HFFc6 (cell line): ENCODE results near the gene IL1RL2. TPM values are rescaled to one million over a fixed set of nuclear protein-coding genes. Genes with fewer than 3 reads are reported as not detected.

Source experiments
- DNase-seq: peaks from one replicate; pipeline ENCODE4 v3.0.0-alpha.2; 2018
- H3K27ac Mint-ChIP-seq: 2 replicates; pipeline ENCODE4 v1.8.0; 2020; ENCODE audit warnings: mild to moderate bottlenecking, mixed read lengths
- H3K27me3 Mint-ChIP-seq: 2 replicates; pipeline ENCODE4 v1.8.0; 2021; ENCODE audit warnings: mild to moderate bottlenecking, moderate library complexity, mixed read lengths; ENCODE audit not compliant: insufficient read depth
- H3K36me3 Mint-ChIP-seq: 2 replicates; pipeline ENCODE4 v1.8.0; 2021; ENCODE audit warnings: low read depth, mixed read lengths
- H3K4me1 Mint-ChIP-seq: 2 replicates; pipeline ENCODE4 v1.8.0; 2020; ENCODE audit warnings: low read depth, mixed read lengths
- H3K4me3 Mint-ChIP-seq: 2 replicates; pipeline ENCODE4 v1.8.0; 2020; ENCODE audit warnings: mild to moderate bottlenecking, moderate library complexity, mixed read lengths
- H3K9me3 Mint-ChIP-seq: 2 replicates; pipeline ENCODE4 v1.8.0; 2020; ENCODE audit warnings: mild to moderate bottlenecking, mixed read lengths
- CTCF ChIP-seq: fragments of 200-600 bp; sonication (generic); IDR thresholded peaks from 2 replicates; pipeline ENCODE4 v1.5.0; 2021; ENCODE audit warnings: antibody characterized with exemption, mild to moderate bottlenecking
- total RNA-seq, 6 experiments: library from RNA; stranded (reverse); fragmentation: NEBNext Ultra II Directional; extraction: Animal tissue kit (Norgen Biotek cat#: 25700); gene quantifications; 2 replicates in 1 of 6; 3 replicates in 5 of 6; pipeline ENCODE4 v1.2.3, GENCODE V29; 2021

The IL1RL2 gene
- total RNA-seq, 6 experiments from 2014 or later, result not detected

- peak; percentile 4 for DNase-seq
- Mint-ChIP-seq H3K4me3 (no peak overlapping the region), H3K36me3 (0 out of 2 replicates have a peak, but pooled peaks cover 3% of the 10 kb centered on the region), H3K4me1 (peaks cover 15% of the 10 kb centered on the region), H3K9me3 (no peaks in the 10 kb centered on the region), H3K27me3 (peaks cover 8% of the 10 kb centered on the region; the same call in 1 of the 2 replicates), H3K27ac (no peak overlapping the region)
- TF ChIP-seq CTCF, result peak; percentile 80
Measured at GRCh38 chr2:102185347-102185746, 1.5 kb upstream of the IL1RL2 start.

- H3K4me3 Mint-ChIP-seq, result peak overlapping the region; percentile 68
- peaks cover 6% of the 10 kb centered on the region; the same call in 1 of the 2 replicates for H3K27me3 Mint-ChIP-seq
- TF ChIP-seq CTCF, result no peak; the same call in 1 of the 2 replicates
- H3K4me1 Mint-ChIP-seq, result peaks cover 27% of the 10 kb centered on the region
- no peak for DNase-seq
- 0 out of 2 replicates have a peak overlapping the region, but pooled peaks have one; percentile 13 for H3K27ac Mint-ChIP-seq
- H3K36me3 Mint-ChIP-seq, result 0 out of 2 replicates have a peak, but pooled peaks cover 3% of the 10 kb centered on the region
- no peaks in the 10 kb centered on the region for H3K9me3 Mint-ChIP-seq
Measured at GRCh38 chr2:102187496-102188150, 800 bp downstream of the IL1RL2 start.

GRCh38 chr2:102190430-102191107 is 3.7 kb downstream of the IL1RL2 start:
- Mint-ChIP-seq H3K4me3 (no peak overlapping the region), H3K27ac (no peak overlapping the region), H3K9me3 (no peaks in the 10 kb centered on the region), H3K36me3 (0 out of 2 replicates have a peak, but pooled peaks cover 3% of the 10 kb centered on the region), H3K4me1 (peaks cover 31% of the 10 kb centered on the region), H3K27me3 (peaks cover 7% of the 10 kb centered on the region; the same call in 1 of the 2 replicates)
- no peak for DNase-seq
- TF ChIP-seq CTCF, result no peak

GRCh38 chr2:102191501-102191900 is 4.7 kb downstream of the IL1RL2 start:
- Mint-ChIP-seq H3K27ac (no peak overlapping the region), H3K27me3 (peaks cover 7% of the 10 kb centered on the region; the same call in 1 of the 2 replicates), H3K4me1 (peaks cover 31% of the 10 kb centered on the region), H3K4me3 (no peak overlapping the region), H3K9me3 (no peaks in the 10 kb centered on the region), H3K36me3 (0 out of 2 replicates have a peak, but pooled peaks cover 3% of the 10 kb centered on the region)
- DNase-seq, result no peak
- TF ChIP-seq CTCF, result no peak

GRCh38 chr2:102193074-102193473 is 6.3 kb downstream of the IL1RL2 start:
- peak; percentile 10 for DNase-seq
- no peaks in the 10 kb centered on the region for H3K36me3 Mint-ChIP-seq
- peaks cover 27% of the 10 kb centered on the region for H3K4me1 Mint-ChIP-seq
- peaks cover 6% of the 10 kb centered on the region for H3K27me3 Mint-ChIP-seq
- peak overlapping the region; percentile 21; the same call in 1 of the 2 replicates for H3K4me3 Mint-ChIP-seq
- no peak overlapping the region for H3K27ac Mint-ChIP-seq
- TF ChIP-seq CTCF, result no peak
- no peaks in the 10 kb centered on the region for H3K9me3 Mint-ChIP-seq
